Measurements from ENCODE around the gene CLIC2. TPM values are rescaled to one million over a fixed set of nuclear protein-coding genes. Genes with fewer than 3 reads are reported as not detected.
"Not testable (repeated sequence)": the region's sequence is repeated elsewhere in the genome, so short reads cannot be mapped to it uniquely, and the experiment has no call there.

Gene CLIC2
- total RNA-seq, 1 experiment from 2014 or later = 2.7 TPM

DNA sequence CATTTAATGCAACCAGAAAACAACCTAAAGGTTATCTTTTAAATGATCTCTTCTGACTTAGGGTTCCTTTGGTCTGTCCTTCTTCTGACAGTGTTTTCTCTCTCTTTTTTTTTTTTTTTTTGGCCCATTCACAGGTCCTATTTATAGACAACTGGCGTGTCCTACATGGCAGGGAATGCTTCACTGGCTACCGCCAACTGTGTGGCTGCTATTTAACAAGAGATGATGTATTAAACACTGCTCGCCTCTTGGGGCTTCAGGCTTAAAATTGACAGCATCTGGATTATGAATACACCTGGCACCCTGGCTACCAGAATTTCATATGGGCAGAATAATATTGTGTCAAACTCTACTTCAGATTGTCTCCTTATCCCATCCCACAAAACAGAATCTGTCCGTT is 15.0 kb upstream of the CLIC2 start:
- H3K9me3 ChIP-seq (ENCODE audit: low read depth, low read length, poor library complexity, severe bottlenecking); POLR2A ChIA-PET (ENCODE audit: low non-redundant PET); intact Hi-C loops (cut with micrococcal nuclease; ENCODE audit: unreplicated experiment); H3K4me3 ChIP-seq (ENCODE audit: low read depth, low read length, poor library complexity, severe bottlenecking); BruUV-seq (replicated peaks); DNase-seq (ENCODE audit: low spot score); H3K27ac ChIP-seq (ENCODE audit: low read depth, low read length, poor library complexity, severe bottlenecking); CTCF ChIA-PET; H3K36me3 ChIP-seq (ENCODE audit: insufficient read depth, low read length, poor library complexity, severe bottlenecking); H3K4me1 ChIP-seq (ENCODE audit: insufficient read depth, low read length, poor library complexity, severe bottlenecking); H3K27me3 ChIP-seq (replicated peaks; ENCODE audit: insufficient read depth, low read depth, low read length, poor library complexity): not testable (repeated sequence)

DNA sequence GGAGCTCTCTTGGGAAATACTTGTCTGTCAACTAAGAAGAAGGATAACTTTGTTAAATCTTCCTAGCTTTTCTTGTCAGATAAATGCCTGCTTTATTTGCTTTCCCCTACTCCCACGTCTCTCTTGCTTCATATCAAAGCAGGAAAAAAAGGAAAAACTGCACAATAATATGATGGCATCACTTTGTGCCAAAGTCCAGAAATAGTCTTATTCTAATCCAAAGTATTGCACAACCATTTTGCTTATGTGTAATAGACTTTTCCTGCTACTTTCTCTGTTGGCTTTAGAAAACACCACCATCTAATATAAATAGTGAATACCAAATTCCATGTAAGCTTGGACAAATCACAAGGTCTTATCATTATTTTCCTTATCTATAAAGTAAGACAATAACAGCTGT is 11.3 kb upstream of the CLIC2 start:
- H3K9me3 ChIP-seq (ENCODE audit: low read depth, low read length, poor library complexity, severe bottlenecking); H3K27ac ChIP-seq (ENCODE audit: low read depth, low read length, poor library complexity, severe bottlenecking); H3K36me3 ChIP-seq (ENCODE audit: insufficient read depth, low read length, poor library complexity, severe bottlenecking); intact Hi-C loops (cut with micrococcal nuclease; ENCODE audit: unreplicated experiment); H3K4me3 ChIP-seq (ENCODE audit: low read depth, low read length, poor library complexity, severe bottlenecking); CTCF ChIA-PET; DNase-seq (ENCODE audit: low spot score); POLR2A ChIA-PET (ENCODE audit: low non-redundant PET); H3K4me1 ChIP-seq (ENCODE audit: insufficient read depth, low read length, poor library complexity, severe bottlenecking); BruUV-seq (replicated peaks); H3K27me3 ChIP-seq (replicated peaks; ENCODE audit: insufficient read depth, low read depth, low read length, poor library complexity): not testable (repeated sequence)

DNA sequence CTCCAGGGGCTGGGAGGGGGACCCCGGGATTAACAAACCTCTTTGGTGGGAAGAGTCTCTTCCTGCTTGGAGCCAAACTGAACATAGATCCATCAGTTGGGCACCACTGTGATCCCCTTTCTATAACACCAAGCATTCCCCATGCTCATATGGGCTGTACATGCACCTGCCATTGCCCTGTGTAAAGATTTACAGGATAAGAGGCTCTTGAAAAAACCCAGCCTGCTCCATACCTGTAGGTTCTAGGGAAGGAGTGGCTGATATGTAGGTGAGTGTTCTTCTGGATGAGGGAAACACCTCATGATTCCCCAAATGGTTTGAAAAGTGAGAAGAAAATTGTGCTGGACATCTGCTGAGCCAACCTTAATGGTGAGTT is 911 bp upstream of the CLIC2 start:
- H3K36me3 ChIP-seq (ENCODE audit: insufficient read depth, low read length, poor library complexity, severe bottlenecking); H3K4me3 ChIP-seq (ENCODE audit: low read depth, low read length, poor library complexity, severe bottlenecking); H3K27me3 ChIP-seq (replicated peaks; ENCODE audit: insufficient read depth, low read depth, low read length, poor library complexity); BruUV-seq (replicated peaks); H3K27ac ChIP-seq (ENCODE audit: low read depth, low read length, poor library complexity, severe bottlenecking); POLR2A ChIA-PET (ENCODE audit: low non-redundant PET); H3K9me3 ChIP-seq (ENCODE audit: low read depth, low read length, poor library complexity, severe bottlenecking); intact Hi-C loops (cut with micrococcal nuclease; ENCODE audit: unreplicated experiment); CTCF ChIA-PET; DNase-seq (ENCODE audit: low spot score); H3K4me1 ChIP-seq (ENCODE audit: insufficient read depth, low read length, poor library complexity, severe bottlenecking): not testable (repeated sequence)

DNA sequence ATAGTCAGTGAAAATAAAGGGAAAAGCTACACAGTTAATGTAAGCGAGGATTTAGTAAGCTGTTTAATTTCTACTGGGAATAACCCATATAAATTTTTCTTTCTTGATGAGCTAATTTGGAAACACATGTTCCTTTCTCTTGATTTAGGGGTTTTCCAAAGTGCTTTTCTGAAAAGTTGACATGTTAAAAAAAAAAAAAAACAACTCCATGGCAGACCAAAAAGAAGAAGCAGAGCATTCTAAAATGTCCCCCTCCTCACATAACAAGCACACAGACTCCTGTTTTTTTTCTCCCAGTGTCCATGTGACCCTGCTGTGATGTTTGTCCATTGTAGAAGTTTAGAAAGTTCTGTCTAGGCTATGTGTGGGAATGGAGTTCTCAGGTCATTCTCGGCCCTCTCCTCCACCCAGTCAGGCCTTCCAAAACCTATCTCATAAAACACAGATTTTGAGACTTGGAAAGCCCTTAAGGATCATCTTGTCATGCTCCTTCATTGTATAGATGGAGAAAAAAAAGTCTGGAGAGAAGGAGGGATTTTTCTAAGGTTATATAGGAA is 792 bp downstream of the CLIC2 start:
- H3K36me3 ChIP-seq (ENCODE audit: insufficient read depth, low read length, poor library complexity, severe bottlenecking) = no peaks in the 10 kb centered on the region
- no peak for DNase-seq (ENCODE audit: low spot score)
- CTCF ChIA-PET = no interaction called here
- H3K9me3 ChIP-seq (ENCODE audit: low read depth, low read length, poor library complexity, severe bottlenecking) = no peaks in the 10 kb centered on the region
- no peak overlapping the region for H3K4me3 ChIP-seq (ENCODE audit: low read depth, low read length, poor library complexity, severe bottlenecking)
- no peaks in the 10 kb centered on the region for H3K27me3 ChIP-seq (replicated peaks; ENCODE audit: insufficient read depth, low read depth, low read length, poor library complexity)
- BruUV-seq (replicated peaks) = no TSS peak
- POLR2A ChIA-PET (ENCODE audit: low non-redundant PET) = no interaction called here
- H3K27ac ChIP-seq (ENCODE audit: low read depth, low read length, poor library complexity, severe bottlenecking) = no peak overlapping the region
- no peaks in the 10 kb centered on the region for H3K4me1 ChIP-seq (ENCODE audit: insufficient read depth, low read length, poor library complexity, severe bottlenecking)
- TF ChIP-seq, protein P1, sequence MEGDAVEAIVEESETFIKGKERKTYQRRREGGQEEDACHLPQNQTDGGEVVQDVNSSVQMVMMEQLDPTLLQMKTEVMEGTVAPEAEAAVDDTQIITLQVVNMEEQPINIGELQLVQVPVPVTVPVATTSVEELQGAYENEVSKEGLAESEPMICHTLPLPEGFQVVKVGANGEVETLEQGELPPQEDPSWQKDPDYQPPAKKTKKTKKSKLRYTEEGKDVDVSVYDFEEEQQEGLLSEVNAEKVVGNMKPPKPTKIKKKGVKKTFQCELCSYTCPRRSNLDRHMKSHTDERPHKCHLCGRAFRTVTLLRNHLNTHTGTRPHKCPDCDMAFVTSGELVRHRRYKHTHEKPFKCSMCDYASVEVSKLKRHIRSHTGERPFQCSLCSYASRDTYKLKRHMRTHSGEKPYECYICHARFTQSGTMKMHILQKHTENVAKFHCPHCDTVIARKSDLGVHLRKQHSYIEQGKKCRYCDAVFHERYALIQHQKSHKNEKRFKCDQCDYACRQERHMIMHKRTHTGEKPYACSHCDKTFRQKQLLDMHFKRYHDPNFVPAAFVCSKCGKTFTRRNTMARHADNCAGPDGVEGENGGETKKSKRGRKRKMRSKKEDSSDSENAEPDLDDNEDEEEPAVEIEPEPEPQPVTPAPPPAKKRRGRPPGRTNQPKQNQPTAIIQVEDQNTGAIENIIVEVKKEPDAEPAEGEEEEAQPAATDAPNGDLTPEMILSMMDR (conservative IDR thresholded peaks at IDR 0.05; ENCODE audit: low read depth, low read length) = no peak
- no peak for TF ChIP-seq EZH2 (IDR thresholded peaks at IDR 0.05; ENCODE audit: borderline replicate concordance, low read depth, low read length, poor library complexity, severe bottlenecking)
- intact Hi-C loops (cut with micrococcal nuclease; ENCODE audit: unreplicated experiment) = no loop called here

DNA sequence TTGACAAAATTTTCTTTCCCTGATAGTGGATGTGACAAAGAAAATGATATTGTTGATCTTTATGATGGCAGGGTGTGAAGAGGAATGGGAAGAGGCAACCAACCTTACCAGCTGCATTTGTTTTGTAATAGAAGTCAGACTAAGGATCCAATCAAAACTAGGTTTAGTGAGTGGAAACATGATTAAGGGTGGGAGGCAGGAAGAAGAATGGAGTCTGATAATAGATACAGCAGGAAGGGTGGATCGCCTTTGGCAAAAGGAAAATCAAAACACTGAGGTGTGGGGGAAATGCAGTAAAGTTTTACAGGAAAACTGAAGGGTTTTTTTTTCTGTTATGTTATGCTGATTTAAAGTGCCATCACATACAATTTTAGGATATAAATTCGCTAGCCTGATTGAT is 3.4 kb downstream of the CLIC2 start:
- ChIA-PET CTCF (no interaction called here), POLR2A (ENCODE audit: low non-redundant PET) (no interaction called here)
- Histone ChIP-seq H3K4me1 (ENCODE audit: insufficient read depth, low read length, poor library complexity, severe bottlenecking) (no peaks in the 10 kb centered on the region), H3K36me3 (ENCODE audit: insufficient read depth, low read length, poor library complexity, severe bottlenecking) (no peaks in the 10 kb centered on the region), H3K9me3 (ENCODE audit: low read depth, low read length, poor library complexity, severe bottlenecking) (no peaks in the 10 kb centered on the region), H3K27me3 (replicated peaks; ENCODE audit: insufficient read depth, low read depth, low read length, poor library complexity) (no peaks in the 10 kb centered on the region), H3K4me3 (ENCODE audit: low read depth, low read length, poor library complexity, severe bottlenecking) (no peak overlapping the region), H3K27ac (ENCODE audit: low read depth, low read length, poor library complexity, severe bottlenecking) (no peak overlapping the region)
- intact Hi-C loops (cut with micrococcal nuclease; ENCODE audit: unreplicated experiment) = no loop called here
- no peak for DNase-seq (ENCODE audit: low spot score)
- TF ChIP-seq, protein P1 (conservative IDR thresholded peaks at IDR 0.05; ENCODE audit: low read depth, low read length) = no peak
- TF ChIP-seq EZH2 (IDR thresholded peaks at IDR 0.05; ENCODE audit: borderline replicate concordance, low read depth, low read length, poor library complexity, severe bottlenecking) = no peak
- BruUV-seq (replicated peaks) = no TSS peak

Measured in A673 (cell line).